GM18907 (cell line): Measurements from ENCODE around the gene CHRDL1.
"Not testable (repeated sequence)": the region's sequence is repeated elsewhere in the genome, so short reads cannot be mapped to it uniquely, and the experiment has no call there.

Source experiments
- ATAC-seq: cut with Tn5 transposase; IDR thresholded peaks from one replicate; pipeline ENCODE4 v1.9.1; 2021; ENCODE audit warnings: mild to moderate bottlenecking, moderate library complexity; ENCODE audit not compliant: unreplicated experiment

The CHRDL1 gene

GRCh38 chrX:110665223-110666002, 130.2 kb downstream of the CHRDL1 start:
- peak; percentile 91 for ATAC-seq

- no peak for ATAC-seq
Observed at GRCh38 chrX:110657073-110657472, 138.5 kb downstream of the CHRDL1 start.

GRCh38 chrX:110654280-110654679, 141.3 kb downstream of the CHRDL1 start:
- not testable (repeated sequence) for ATAC-seq

- ATAC-seq = no peak
Observed at GRCh38 chrX:110646386-110646785, 149.2 kb downstream of the CHRDL1 start.
